ENCODE results near the gene PGM2. TPM values are rescaled to one million over a fixed set of nuclear protein-coding genes. Genes with fewer than 3 reads are reported as not detected.
"Not testable (repeated sequence)": the region's sequence is repeated elsewhere in the genome, so short reads cannot be mapped to it uniquely, and the experiment has no call there.

Gene PGM2
- total RNA-seq (2014; rRNA removed; shearing (Covaris generic)), result 14.8 and 20.9 TPM in 2 replicates

DNA sequence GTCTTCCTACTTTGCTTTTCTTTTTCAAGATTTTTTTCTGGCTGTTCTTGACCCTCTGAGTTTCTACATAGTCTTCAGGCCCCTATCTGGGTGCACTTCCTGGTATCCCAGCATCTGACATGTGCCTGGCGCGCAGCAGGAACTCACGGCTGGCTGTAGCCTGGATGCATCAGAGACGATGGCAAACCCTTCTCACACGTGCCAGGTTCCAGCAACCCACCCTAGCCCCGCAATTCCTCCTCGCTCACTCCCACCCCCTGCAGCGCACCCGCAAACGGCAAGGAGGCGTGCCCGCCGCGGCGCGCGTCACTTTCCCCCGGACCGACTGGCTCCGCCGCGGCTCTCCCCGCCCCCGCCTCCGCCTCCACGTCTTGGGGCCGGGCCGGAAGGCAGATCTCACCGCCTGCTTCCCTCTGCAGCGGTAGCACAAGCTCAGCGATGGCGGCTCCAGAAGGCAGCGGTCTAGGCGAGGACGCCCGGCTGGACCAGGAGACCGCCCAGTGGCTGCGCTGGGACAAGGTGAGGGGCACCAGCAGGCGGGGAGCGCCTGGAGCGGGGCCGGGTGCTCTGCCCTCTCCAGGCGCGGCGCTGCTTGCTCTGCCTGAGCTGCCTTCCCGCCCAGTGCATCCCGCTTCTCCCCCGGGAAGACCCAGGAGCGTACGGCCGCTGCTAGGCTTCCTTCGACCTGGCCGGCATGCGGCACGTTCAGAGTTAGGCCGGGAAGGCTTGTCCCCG is at the start of gene PGM2:
TSS of gene PGM2 (plus strand) at position 392 of the 735 bp plus-strand sequence. CDS start at position 439, 47 bp downstream.
- peak within 1 kb of the TSS; percentile 19; the same call in 1 of the 2 replicates for H3K27ac ChIP-seq

DNA sequence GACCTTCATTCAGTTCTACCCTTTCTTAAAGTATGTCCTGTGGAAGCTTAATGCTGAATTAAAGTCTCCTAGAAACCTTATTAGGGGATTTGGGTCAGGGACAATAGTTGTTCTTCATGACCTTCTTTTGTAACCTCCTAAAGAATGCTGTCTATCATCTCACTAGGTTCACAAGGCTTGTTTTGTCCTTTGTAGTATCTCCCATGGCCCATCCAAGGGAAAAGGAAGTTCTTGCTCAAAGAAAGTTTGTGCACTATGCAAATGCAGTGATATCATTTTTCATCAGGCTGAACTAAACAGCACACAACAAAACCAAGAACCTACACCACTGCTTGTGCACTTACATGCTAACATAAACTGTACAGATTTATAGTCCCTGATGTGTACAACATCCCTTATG is 46.6 kb upstream of the PGM2 start:
- H3K4me1 ChIP-seq (replicated peaks), result no peaks in the 10 kb centered on the region
- H3K4me3 ChIP-seq, result no peak overlapping the region
- H3K36me3 ChIP-seq, result no peaks in the 10 kb centered on the region
- H3K27ac ChIP-seq, result no peak overlapping the region
- H3K9me3 ChIP-seq (replicated peaks), result no peaks in the 10 kb centered on the region
- no peak for DNase-seq (ENCODE audit: low read depth in 1 of 2, low spot score in 2 of 2)
- no peaks in the 10 kb centered on the region for H3K27me3 ChIP-seq (replicated peaks)

More for the DNA sequence above, at the start of gene PGM2:
- no peaks in the 10 kb centered on the region for H3K9me3 ChIP-seq (replicated peaks)
- DNase-seq (ENCODE audit: low read depth in 1 of 2, low spot score in 2 of 2), result peak; percentile 70 to 74
- H3K27me3 ChIP-seq (replicated peaks), result no peaks in the 10 kb centered on the region
- H3K36me3 ChIP-seq, result 0 out of 2 replicates have a peak, but pooled peaks cover 3% of the 10 kb centered on the region
- peak within 1 kb of the TSS; percentile 64 for H3K4me3 ChIP-seq
- H3K4me1 ChIP-seq (replicated peaks), result peaks cover 5% of the 10 kb centered on the region

DNA sequence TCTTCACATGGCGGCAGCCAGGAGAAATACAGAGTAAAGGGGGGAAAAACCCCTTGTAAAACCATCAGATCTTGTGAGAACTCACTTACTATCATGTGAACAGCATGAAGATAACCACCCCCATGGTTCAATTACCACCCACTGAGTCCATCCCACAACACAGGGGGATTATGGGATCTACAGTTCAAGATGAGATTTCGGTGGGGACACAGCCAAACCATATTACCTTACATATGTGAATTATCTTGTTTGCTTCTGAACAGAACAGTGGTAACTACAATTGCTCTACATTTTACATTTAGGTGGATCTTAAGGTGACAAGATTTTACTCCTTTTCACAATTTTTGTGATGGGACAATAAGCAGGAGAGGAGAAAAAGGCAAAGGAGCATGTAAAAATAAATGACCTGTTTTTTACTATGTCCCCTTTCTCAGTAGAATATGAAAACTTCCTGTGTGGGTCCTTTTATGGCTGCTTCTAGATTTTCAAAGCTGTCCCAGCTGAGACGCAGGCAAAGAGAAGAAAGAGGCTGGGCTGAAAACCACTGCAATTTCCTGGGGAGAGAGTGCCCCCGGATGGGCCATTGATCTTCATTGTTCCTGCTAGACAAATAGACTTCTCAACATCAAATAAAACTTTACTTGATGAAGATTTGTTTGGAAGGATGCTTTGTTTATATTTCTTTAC is 45.9 kb upstream of the PGM2 start:
- H3K4me3 ChIP-seq, result no peak overlapping the region
- no peaks in the 10 kb centered on the region for H3K9me3 ChIP-seq (replicated peaks)
- no peak for DNase-seq (ENCODE audit: low read depth in 1 of 2, low spot score in 2 of 2)
- H3K4me1 ChIP-seq (replicated peaks), result no peaks in the 10 kb centered on the region
- H3K36me3 ChIP-seq, result no peaks in the 10 kb centered on the region
- no peak overlapping the region for H3K27ac ChIP-seq
- no peaks in the 10 kb centered on the region for H3K27me3 ChIP-seq (replicated peaks)

DNA sequence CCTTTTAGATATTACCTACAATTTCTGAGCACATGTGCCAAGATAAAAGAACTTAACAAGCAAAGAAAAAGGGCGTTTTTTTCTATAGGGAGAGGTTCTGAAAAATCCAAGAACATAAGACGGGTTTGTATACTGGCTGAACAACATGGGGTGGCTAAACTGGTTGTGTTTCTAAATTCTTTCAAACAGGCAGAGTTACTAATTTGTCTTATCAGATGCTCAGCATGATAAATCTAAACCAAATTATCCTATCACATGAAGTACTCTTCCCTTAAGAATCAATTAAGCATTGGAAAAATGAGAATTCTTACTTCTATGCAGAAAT is 45.4 kb upstream of the PGM2 start:
- Histone ChIP-seq H3K4me3 (no peak overlapping the region), H3K27me3 (replicated peaks) (no peaks in the 10 kb centered on the region), H3K27ac (no peak overlapping the region), H3K36me3 (no peaks in the 10 kb centered on the region), H3K9me3 (replicated peaks) (no peaks in the 10 kb centered on the region), H3K4me1 (replicated peaks) (no peaks in the 10 kb centered on the region)
- no peak for DNase-seq (ENCODE audit: low read depth in 1 of 2, low spot score in 2 of 2)

DNA sequence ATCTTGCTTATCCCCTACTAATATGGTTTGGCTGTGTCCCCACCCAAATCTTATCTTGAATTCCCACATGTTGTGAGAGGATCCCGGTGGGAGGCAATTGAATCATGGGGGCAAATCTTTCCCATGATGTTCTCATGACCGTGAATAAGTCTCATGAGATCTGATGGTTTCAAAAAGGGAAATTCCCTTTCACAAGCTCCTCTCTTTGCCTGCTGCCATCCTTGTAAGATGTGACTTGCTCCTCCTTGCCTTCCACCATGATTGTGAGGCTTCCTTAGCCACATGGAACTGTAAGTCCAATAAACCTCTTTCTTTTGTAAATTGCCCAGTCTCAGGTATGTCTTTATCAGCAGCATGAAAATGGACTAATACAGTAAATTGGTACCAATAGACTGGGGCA is 40.2 kb upstream of the PGM2 start:
- not testable (repeated sequence) for H3K27me3 ChIP-seq (replicated peaks); H3K4me1 ChIP-seq (replicated peaks); H3K9me3 ChIP-seq (replicated peaks); H3K36me3 ChIP-seq; H3K27ac ChIP-seq; DNase-seq (ENCODE audit: low read depth in 1 of 2, low spot score in 2 of 2); H3K4me3 ChIP-seq

DNA sequence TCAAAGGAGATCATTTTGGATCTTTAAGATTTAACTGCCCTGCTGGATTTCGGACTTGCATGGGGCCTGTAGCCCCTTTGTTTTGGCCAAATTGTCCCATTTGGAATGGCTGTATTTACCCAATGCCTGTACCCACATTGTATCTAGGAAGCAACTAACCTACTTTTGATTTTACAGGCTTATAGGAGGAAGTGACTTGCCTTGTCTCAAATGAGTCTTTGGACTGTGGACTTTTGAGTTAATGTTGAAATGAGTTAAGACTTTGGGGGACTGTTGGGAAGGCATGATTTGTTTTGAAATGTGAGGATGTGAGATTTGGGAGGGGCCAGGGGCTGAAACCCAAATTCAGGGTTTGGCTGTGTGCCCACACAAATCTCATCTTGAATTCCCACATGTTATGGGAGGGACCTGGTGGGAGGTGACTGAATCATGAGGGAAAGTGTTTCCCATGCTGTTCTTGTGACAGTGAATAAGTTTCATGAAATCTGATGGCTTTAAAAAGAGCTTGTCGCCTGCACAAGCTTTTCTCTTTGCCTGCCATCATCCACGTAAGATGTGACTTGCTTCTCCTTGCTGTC is 38.5 kb upstream of the PGM2 start:
- H3K27me3 ChIP-seq (replicated peaks); DNase-seq (ENCODE audit: low read depth in 1 of 2, low spot score in 2 of 2); H3K36me3 ChIP-seq; H3K27ac ChIP-seq; H3K4me3 ChIP-seq; H3K4me1 ChIP-seq (replicated peaks); H3K9me3 ChIP-seq (replicated peaks): not testable (repeated sequence)

DNA sequence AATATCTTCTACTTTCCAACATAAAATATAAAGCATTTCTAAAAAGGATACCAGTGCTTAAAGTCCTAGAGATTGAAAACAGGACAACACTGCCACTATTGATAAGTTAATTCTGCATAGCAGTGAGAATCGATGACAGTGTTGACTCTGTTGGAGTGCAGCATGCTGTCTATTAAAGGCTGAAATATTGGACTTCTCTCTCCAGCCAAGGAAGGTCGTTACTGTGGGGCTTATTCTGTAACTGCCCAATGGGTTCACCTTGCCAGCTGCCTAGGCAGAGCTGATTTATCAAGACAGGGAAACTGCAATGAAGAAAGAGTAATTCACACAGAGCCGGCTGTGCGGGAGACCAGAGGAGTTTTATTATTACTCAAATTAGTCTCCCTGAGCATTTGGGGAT is 37.7 kb upstream of the PGM2 start:
- H3K36me3 ChIP-seq, result no peaks in the 10 kb centered on the region
- H3K4me1 ChIP-seq (replicated peaks), result no peaks in the 10 kb centered on the region
- H3K27ac ChIP-seq, result no peak overlapping the region
- no peak for DNase-seq (ENCODE audit: low read depth in 1 of 2, low spot score in 2 of 2)
- H3K9me3 ChIP-seq (replicated peaks), result no peaks in the 10 kb centered on the region
- no peak overlapping the region for H3K4me3 ChIP-seq
- H3K27me3 ChIP-seq (replicated peaks), result no peaks in the 10 kb centered on the region

DNA sequence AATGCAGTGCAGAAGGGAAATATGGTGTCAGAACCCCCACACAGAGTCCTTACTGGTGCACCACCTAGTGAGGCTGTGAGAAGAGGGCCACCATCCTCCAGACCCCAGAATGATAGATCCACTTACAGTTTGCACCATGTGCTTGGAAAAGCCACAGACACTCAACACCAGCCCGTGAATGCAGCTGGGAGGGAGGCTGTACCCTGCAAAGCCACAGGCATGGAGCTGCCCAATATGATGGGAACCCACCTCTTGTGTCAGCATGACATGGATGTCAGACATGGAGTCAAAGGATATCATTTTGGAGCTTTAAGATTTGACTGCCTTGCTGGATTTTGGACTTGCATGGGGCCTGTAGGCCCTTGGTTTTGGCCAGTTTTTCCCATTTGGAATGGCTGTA is 34.2 kb upstream of the PGM2 start:
- H3K27ac ChIP-seq, result no peak overlapping the region
- DNase-seq (ENCODE audit: low read depth in 1 of 2, low spot score in 2 of 2), result no peak
- H3K4me3 ChIP-seq, result no peak overlapping the region
- no peaks in the 10 kb centered on the region for H3K27me3 ChIP-seq (replicated peaks)
- H3K9me3 ChIP-seq (replicated peaks), result no peaks in the 10 kb centered on the region
- no peaks in the 10 kb centered on the region for H3K4me1 ChIP-seq (replicated peaks)
- no peaks in the 10 kb centered on the region for H3K36me3 ChIP-seq

DNA sequence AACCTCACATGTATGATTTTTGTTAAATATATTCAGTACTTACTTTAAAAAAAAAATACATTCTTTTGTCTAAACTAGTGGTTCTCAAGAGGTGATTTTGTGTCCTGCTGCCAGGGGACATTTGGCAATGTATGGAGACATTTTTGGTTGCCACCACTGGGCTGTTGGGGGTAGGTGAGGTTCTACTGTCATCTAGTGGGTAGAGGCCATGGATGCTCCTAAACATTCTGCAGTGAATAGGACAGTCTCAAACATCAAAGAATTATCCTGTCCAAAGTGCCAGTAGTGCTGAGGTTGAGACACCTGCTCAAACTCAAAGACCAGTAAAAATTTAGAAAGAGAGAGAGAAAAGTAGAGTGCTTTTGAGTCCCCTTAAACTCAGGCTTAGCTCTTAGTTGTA is 32.9 kb upstream of the PGM2 start:
- no peaks in the 10 kb centered on the region for H3K36me3 ChIP-seq
- H3K27me3 ChIP-seq (replicated peaks), result no peaks in the 10 kb centered on the region
- H3K9me3 ChIP-seq (replicated peaks), result no peaks in the 10 kb centered on the region
- no peak overlapping the region for H3K27ac ChIP-seq
- H3K4me1 ChIP-seq (replicated peaks), result no peaks in the 10 kb centered on the region
- no peak for DNase-seq (ENCODE audit: low read depth in 1 of 2, low spot score in 2 of 2)
- no peak overlapping the region for H3K4me3 ChIP-seq

DNA sequence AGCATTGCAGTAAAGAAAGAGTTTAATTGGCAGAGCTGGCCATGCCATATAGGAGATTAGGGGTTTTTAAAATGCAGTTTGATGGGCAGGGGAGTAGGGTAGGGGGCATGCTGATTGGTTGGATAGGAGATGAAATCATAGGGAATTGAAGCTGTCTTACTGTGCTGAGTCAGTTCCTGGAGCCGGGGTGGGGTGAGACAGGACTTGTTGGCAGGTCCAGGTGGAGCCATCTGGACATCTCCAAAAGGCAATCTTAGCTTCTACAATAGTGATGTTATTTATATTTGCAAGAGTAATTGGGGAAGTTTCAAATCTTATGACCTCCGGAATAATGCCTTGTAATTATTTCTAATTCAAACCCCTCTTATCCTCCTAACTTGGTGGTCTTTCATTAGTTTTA is 32.4 kb upstream of the PGM2 start:
- Histone ChIP-seq H3K4me1 (replicated peaks) (no peaks in the 10 kb centered on the region), H3K27me3 (replicated peaks) (no peaks in the 10 kb centered on the region), H3K36me3 (no peaks in the 10 kb centered on the region), H3K4me3 (no peak overlapping the region), H3K27ac (no peak overlapping the region), H3K9me3 (replicated peaks) (no peaks in the 10 kb centered on the region)
- no peak for DNase-seq (ENCODE audit: low read depth in 1 of 2, low spot score in 2 of 2)

DNA sequence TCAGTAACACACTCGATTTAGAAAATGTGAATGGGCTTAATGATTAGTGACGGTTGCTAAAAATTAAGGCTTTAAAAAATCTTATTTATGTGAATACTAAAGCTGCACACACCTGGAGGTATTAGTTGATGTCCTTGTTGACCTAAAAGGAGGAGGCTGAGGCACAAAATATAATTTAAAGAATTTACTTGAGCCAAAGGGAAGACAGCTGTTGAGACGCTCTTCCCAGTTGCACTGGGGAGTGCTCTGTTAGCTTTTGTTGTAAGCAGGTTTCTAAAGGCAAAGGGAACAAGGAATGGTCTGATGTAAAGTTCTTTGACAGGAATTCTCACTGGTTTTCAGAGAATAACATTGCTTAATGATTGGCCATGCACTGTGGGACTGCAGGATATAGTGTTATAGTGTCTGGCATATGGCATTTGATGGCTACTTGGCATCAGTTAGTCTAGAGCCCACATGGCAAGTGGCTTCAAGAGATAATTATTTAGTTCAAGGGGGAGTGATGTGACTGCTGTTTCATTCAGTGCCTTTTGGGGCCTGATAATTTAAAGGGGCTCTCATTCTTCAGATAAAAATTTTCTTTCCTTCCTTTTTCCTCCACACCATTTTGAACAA is 30.8 kb upstream of the PGM2 start:
- Histone ChIP-seq H3K4me3 (no peak overlapping the region), H3K9me3 (replicated peaks) (no peaks in the 10 kb centered on the region), H3K36me3 (no peaks in the 10 kb centered on the region), H3K27me3 (replicated peaks) (no peaks in the 10 kb centered on the region), H3K4me1 (replicated peaks) (no peaks in the 10 kb centered on the region), H3K27ac (no peak overlapping the region)
- DNase-seq (ENCODE audit: low read depth in 1 of 2, low spot score in 2 of 2), result no peak

DNA sequence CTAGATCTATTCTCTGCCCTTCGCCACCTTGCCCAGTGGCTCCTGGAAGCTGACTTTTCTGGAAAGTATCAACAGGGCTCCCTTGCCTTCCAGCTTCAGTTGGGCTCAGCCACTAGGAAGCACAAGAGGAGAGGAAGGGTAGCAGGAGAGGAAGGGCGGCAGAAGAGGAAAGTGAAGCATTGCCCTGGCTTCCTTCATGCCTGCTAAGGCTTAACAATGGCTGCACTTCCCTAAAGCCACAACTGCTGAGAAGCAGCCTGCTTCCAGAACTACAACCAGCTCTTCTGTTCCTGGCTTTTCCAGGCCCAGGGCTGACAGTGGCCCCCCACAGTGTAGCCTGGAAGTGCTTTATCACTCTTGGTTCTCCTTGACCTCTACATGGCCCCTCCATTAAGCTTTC is 29.1 kb upstream of the PGM2 start:
- H3K27ac ChIP-seq, result no peak overlapping the region
- no peak for DNase-seq (ENCODE audit: low read depth in 1 of 2, low spot score in 2 of 2)

DNA sequence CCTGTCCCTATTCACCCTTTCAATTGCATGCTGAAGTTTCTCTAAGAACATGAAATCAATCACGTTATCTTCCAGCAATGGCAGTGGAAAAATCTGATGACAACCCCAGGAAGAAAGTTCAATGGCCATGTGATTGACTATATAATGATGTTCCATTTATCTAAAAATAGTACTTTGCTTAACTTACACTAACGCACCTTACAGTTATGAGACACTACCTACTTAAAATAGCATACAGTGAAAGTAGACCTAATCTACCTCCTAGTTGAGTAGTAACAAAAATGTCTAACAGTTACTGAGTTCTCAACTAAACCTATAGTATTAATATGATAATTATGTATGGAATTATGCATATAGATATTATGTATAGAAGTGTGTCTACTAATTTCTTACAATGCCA is 28.6 kb upstream of the PGM2 start:
- H3K36me3 ChIP-seq, result no peaks in the 10 kb centered on the region
- no peak for DNase-seq (ENCODE audit: low read depth in 1 of 2, low spot score in 2 of 2)
- H3K4me1 ChIP-seq (replicated peaks), result no peaks in the 10 kb centered on the region
- no peaks in the 10 kb centered on the region for H3K27me3 ChIP-seq (replicated peaks)
- no peak overlapping the region for H3K4me3 ChIP-seq
- no peaks in the 10 kb centered on the region for H3K9me3 ChIP-seq (replicated peaks)
- H3K27ac ChIP-seq, result no peak overlapping the region

More for the DNA sequence above, 29.1 kb upstream of the PGM2 start:
- no peak overlapping the region for H3K4me3 ChIP-seq
- no peaks in the 10 kb centered on the region for H3K4me1 ChIP-seq (replicated peaks)
- H3K27me3 ChIP-seq (replicated peaks), result no peaks in the 10 kb centered on the region
- H3K9me3 ChIP-seq (replicated peaks), result no peaks in the 10 kb centered on the region
- no peaks in the 10 kb centered on the region for H3K36me3 ChIP-seq

DNA sequence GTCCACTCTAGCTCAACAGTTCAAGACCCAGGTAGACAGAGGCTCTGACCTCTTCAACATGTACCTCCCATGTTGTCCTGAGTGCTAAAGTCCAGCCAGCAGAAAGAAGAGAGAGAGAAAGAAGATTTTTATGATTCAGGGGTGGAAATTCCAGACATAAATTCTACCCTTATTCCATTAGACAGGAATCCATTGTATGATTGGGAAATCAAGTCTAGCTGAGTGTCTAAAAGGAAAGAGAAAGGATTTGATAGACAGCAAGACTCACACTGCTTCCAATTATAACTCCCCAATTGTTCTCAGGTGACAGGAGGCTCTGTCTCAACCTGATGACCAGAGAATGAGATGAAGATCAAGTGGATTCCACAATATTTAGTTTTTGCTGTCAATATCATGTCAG is 27.9 kb upstream of the PGM2 start:
- Histone ChIP-seq H3K27ac (no peak overlapping the region), H3K4me3 (no peak overlapping the region), H3K27me3 (replicated peaks) (no peaks in the 10 kb centered on the region), H3K9me3 (replicated peaks) (no peaks in the 10 kb centered on the region), H3K4me1 (replicated peaks) (no peaks in the 10 kb centered on the region), H3K36me3 (no peaks in the 10 kb centered on the region)
- no peak for DNase-seq (ENCODE audit: low read depth in 1 of 2, low spot score in 2 of 2)

All from SJSA1 (cell line).